ENCODE measurements around the gene ZBTB7C. TPM values are rescaled to one million over a fixed set of nuclear protein-coding genes. Genes with fewer than 3 reads are reported as not detected.
A peak's percentile ranks its signal among the peaks of the same experiment; 100 is the strongest.

The ZBTB7C gene
- total RNA-seq, 2 donors from 2014 or later = not detected

GRCh38 chr18:48312066-48312465 is 97.1 kb downstream of the ZBTB7C start:
- H3K27ac Mint-ChIP-seq = no peak overlapping the region
- no peak for ATAC-seq
- peak; percentile 41 for DNase-seq (ENCODE audit: low spot score)
- no peaks in the 10 kb centered on the region for H3K4me1 Mint-ChIP-seq (ENCODE audit: low read depth in 2 of 2)
- H3K9me3 Mint-ChIP-seq = no peaks in the 10 kb centered on the region
- H3K4me3 Mint-ChIP-seq = no peak overlapping the region
- H3K36me3 Mint-ChIP-seq = no peaks in the 10 kb centered on the region
- H3K27me3 Mint-ChIP-seq = peaks cover 0 to 5% of the 10 kb centered on the region in 2 donors

GRCh38 chr18:48310999-48311398 is 98.2 kb downstream of the ZBTB7C start:
- no peaks in the 10 kb centered on the region for H3K36me3 Mint-ChIP-seq
- H3K27ac Mint-ChIP-seq = no peak overlapping the region
- no peak overlapping the region for H3K4me3 Mint-ChIP-seq
- H3K4me1 Mint-ChIP-seq (ENCODE audit: low read depth in 2 of 2) = no peaks in the 10 kb centered on the region
- DNase-seq (ENCODE audit: low spot score) (no peak), ATAC-seq (no peak)
- peaks cover 0 to 5% of the 10 kb centered on the region in 2 donors for H3K27me3 Mint-ChIP-seq
- H3K9me3 Mint-ChIP-seq = no peaks in the 10 kb centered on the region

- H3K9me3 Mint-ChIP-seq = no peaks in the 10 kb centered on the region
- ATAC-seq (no peak), DNase-seq (ENCODE audit: low spot score) (no peak)
- no peak overlapping the region for H3K27ac Mint-ChIP-seq
- H3K4me3 Mint-ChIP-seq = no peak overlapping the region
- H3K4me1 Mint-ChIP-seq (ENCODE audit: low read depth in 2 of 2) = no peaks in the 10 kb centered on the region
- no peaks in the 10 kb centered on the region for H3K36me3 Mint-ChIP-seq
- H3K27me3 Mint-ChIP-seq = peaks cover 0 to 5% of the 10 kb centered on the region in 2 donors
Measured at GRCh38 chr18:48310353-48310752, 98.8 kb downstream of the ZBTB7C start.

- no peaks in the 10 kb centered on the region for H3K4me1 Mint-ChIP-seq (ENCODE audit: low read depth in 2 of 2)
- no peak overlapping the region for H3K27ac Mint-ChIP-seq
- DNase-seq (ENCODE audit: low spot score) = no peak
- ATAC-seq = no peak
- peaks cover 0 to 5% of the 10 kb centered on the region in 2 donors for H3K27me3 Mint-ChIP-seq
- H3K4me3 Mint-ChIP-seq = no peak overlapping the region
- no peaks in the 10 kb centered on the region for H3K9me3 Mint-ChIP-seq
- no peaks in the 10 kb centered on the region for H3K36me3 Mint-ChIP-seq
Measured at GRCh38 chr18:48308755-48309575, 100.2 kb downstream of the ZBTB7C start.

GRCh38 chr18:48308027-48308635 is 101.1 kb downstream of the ZBTB7C start:
- no peaks in the 10 kb centered on the region for H3K4me1 Mint-ChIP-seq (ENCODE audit: low read depth in 2 of 2)
- no peaks in the 10 kb centered on the region for H3K9me3 Mint-ChIP-seq
- H3K27ac Mint-ChIP-seq = no peak overlapping the region
- no peak for ATAC-seq
- peaks cover 0 to 5% of the 10 kb centered on the region in 2 donors for H3K27me3 Mint-ChIP-seq
- DNase-seq (ENCODE audit: low spot score) = peak; percentile 34
- no peak overlapping the region for H3K4me3 Mint-ChIP-seq
- H3K36me3 Mint-ChIP-seq = no peaks in the 10 kb centered on the region

- no peaks in the 10 kb centered on the region for H3K4me1 Mint-ChIP-seq (ENCODE audit: low read depth in 2 of 2)
- H3K27me3 Mint-ChIP-seq = peaks cover 0 to 3% of the 10 kb centered on the region in 2 donors
- ATAC-seq = no peak
- no peak overlapping the region for H3K4me3 Mint-ChIP-seq
- no peaks in the 10 kb centered on the region for H3K9me3 Mint-ChIP-seq
- H3K36me3 Mint-ChIP-seq = no peaks in the 10 kb centered on the region
- DNase-seq (ENCODE audit: low spot score) = no peak
- H3K27ac Mint-ChIP-seq = no peak overlapping the region
Measured at GRCh38 chr18:48306838-48307237, 102.3 kb downstream of the ZBTB7C start.

GRCh38 chr18:48304906-48305693 is 104.1 kb downstream of the ZBTB7C start:
- Mint-ChIP-seq H3K27me3 (peaks cover 0 to 3% of the 10 kb centered on the region in 2 donors), H3K27ac (no peak overlapping the region)
- DNase-seq (ENCODE audit: low spot score) = no peak

GRCh38 chr18:48303883-48304282 is 105.3 kb downstream of the ZBTB7C start:
- no peaks in the 10 kb centered on the region for H3K9me3 Mint-ChIP-seq
- peaks cover 5 to 8% of the 10 kb centered on the region in 2 donors for H3K4me1 Mint-ChIP-seq (ENCODE audit: low read depth in 2 of 2)
- H3K36me3 Mint-ChIP-seq = no peaks in the 10 kb centered on the region
- H3K27ac Mint-ChIP-seq = no peak overlapping the region
- DNase-seq (ENCODE audit: low spot score) (no peak), ATAC-seq (no peak)
- H3K4me3 Mint-ChIP-seq = no peak overlapping the region
- H3K27me3 Mint-ChIP-seq = peaks cover 0 to 3% of the 10 kb centered on the region in 2 donors

More at GRCh38 chr18:48304906-48305693, 104.1 kb downstream of the ZBTB7C start:
- H3K4me3 Mint-ChIP-seq = no peak overlapping the region
- peaks cover 5 to 8% of the 10 kb centered on the region in 2 donors for H3K4me1 Mint-ChIP-seq (ENCODE audit: low read depth in 2 of 2)
- H3K9me3 Mint-ChIP-seq = no peaks in the 10 kb centered on the region
- no peak for ATAC-seq
- H3K36me3 Mint-ChIP-seq = no peaks in the 10 kb centered on the region

- no peak overlapping the region for H3K4me3 Mint-ChIP-seq
- ATAC-seq (no peak), DNase-seq (ENCODE audit: low spot score) (no peak)
- H3K4me1 Mint-ChIP-seq (ENCODE audit: low read depth in 2 of 2) = peaks cover 5 to 8% of the 10 kb centered on the region in 2 donors
- peaks cover 0 to 3% of the 10 kb centered on the region in 2 donors for H3K27me3 Mint-ChIP-seq
- no peak overlapping the region for H3K27ac Mint-ChIP-seq
- no peaks in the 10 kb centered on the region for H3K9me3 Mint-ChIP-seq
- no peaks in the 10 kb centered on the region for H3K36me3 Mint-ChIP-seq
Measured at GRCh38 chr18:48302736-48303135, 106.4 kb downstream of the ZBTB7C start.

GRCh38 chr18:48300463-48300961 is 108.7 kb downstream of the ZBTB7C start:
- DNase-seq (ENCODE audit: low spot score) (peak; percentile 60), ATAC-seq (no peak)
- H3K4me3 Mint-ChIP-seq = no peak overlapping the region
- H3K27me3 Mint-ChIP-seq = peaks cover 0 to 3% of the 10 kb centered on the region in 2 donors
- peak overlapping the region in 1 of 2 donors; percentile 68 for H3K27ac Mint-ChIP-seq
- H3K4me1 Mint-ChIP-seq (ENCODE audit: low read depth in 2 of 2) = peaks cover 5 to 8% of the 10 kb centered on the region in 2 donors
- H3K36me3 Mint-ChIP-seq = no peaks in the 10 kb centered on the region
- H3K9me3 Mint-ChIP-seq = no peaks in the 10 kb centered on the region

GRCh38 chr18:48297139-48297538 is 112.0 kb downstream of the ZBTB7C start:
- H3K27ac Mint-ChIP-seq = no peak overlapping the region
- no peak for ATAC-seq
- no peaks in the 10 kb centered on the region for H3K36me3 Mint-ChIP-seq
- no peak for DNase-seq (ENCODE audit: low spot score)
- H3K9me3 Mint-ChIP-seq = no peaks in the 10 kb centered on the region
- H3K4me1 Mint-ChIP-seq (ENCODE audit: low read depth in 2 of 2) = peaks cover 5 to 8% of the 10 kb centered on the region in 2 donors
- H3K4me3 Mint-ChIP-seq = no peak overlapping the region
- peaks cover 0 to 3% of the 10 kb centered on the region in 2 donors for H3K27me3 Mint-ChIP-seq

- H3K36me3 Mint-ChIP-seq = no peaks in the 10 kb centered on the region
- ATAC-seq = no peak
Measured at GRCh38 chr18:48296581-48296980, 112.6 kb downstream of the ZBTB7C start.

GRCh38 chr18:48295586-48296311 is 113.4 kb downstream of the ZBTB7C start:
- H3K27ac Mint-ChIP-seq = no peak overlapping the region
- ATAC-seq = no peak
- no peak for DNase-seq (ENCODE audit: low spot score)
- no peaks in the 10 kb centered on the region for H3K9me3 Mint-ChIP-seq
- no peak overlapping the region for H3K4me3 Mint-ChIP-seq
- peaks cover 5 to 7% of the 10 kb centered on the region in 2 donors for H3K4me1 Mint-ChIP-seq (ENCODE audit: low read depth in 2 of 2)
- no peaks in the 10 kb centered on the region for H3K36me3 Mint-ChIP-seq
- peaks cover 0 to 3% of the 10 kb centered on the region in 2 donors for H3K27me3 Mint-ChIP-seq

More at GRCh38 chr18:48296581-48296980, 112.6 kb downstream of the ZBTB7C start:
- no peak overlapping the region for H3K4me3 Mint-ChIP-seq
- peaks cover 5 to 8% of the 10 kb centered on the region in 2 donors for H3K4me1 Mint-ChIP-seq (ENCODE audit: low read depth in 2 of 2)
- peak; percentile 50 for DNase-seq (ENCODE audit: low spot score)
- H3K9me3 Mint-ChIP-seq = no peaks in the 10 kb centered on the region
- H3K27me3 Mint-ChIP-seq = peaks cover 0 to 3% of the 10 kb centered on the region in 2 donors
- no peak overlapping the region for H3K27ac Mint-ChIP-seq

Measured in natural killer cell treated with Interleukin-12 subunit alpha and Interleukin-12 subunit beta and Interleukin-15 and Interleukin-18, amount 100 ng/mL, for 72 hours (primary cell).